Endodermal cell (in vitro differentiated cells): Measurements from ENCODE around the gene CERS3. TPM values are rescaled to one million over a fixed set of nuclear protein-coding genes. Genes with fewer than 3 reads are reported as not detected.

Source experiments
- DNase-seq: peaks from one replicate; pipeline ENCODE4 v3.0.0-alpha.2; 2017
- H3K27ac ChIP-seq: 2 replicates; pipeline ENCODE4 v1.5.1; 2013; ENCODE audit warnings: mild to moderate bottlenecking, low read depth, low read length, moderate library complexity
- H3K27me3 ChIP-seq: 2 replicates; pipeline ENCODE4 v1.6.1; 2013; ENCODE audit warnings: mild to moderate bottlenecking, low read length, moderate library complexity; ENCODE audit not compliant: insufficient read depth, control insufficient read depth, poor library complexity, severe bottlenecking
- H3K36me3 ChIP-seq: 2 replicates; pipeline ENCODE4 v1.7.0; 2013; ENCODE audit warnings: mild to moderate bottlenecking, low read length, moderate library complexity; ENCODE audit not compliant: control insufficient read depth, insufficient read depth
- H3K4me1 ChIP-seq: one replicate; pipeline ENCODE4 v1.7.0; 2013; ENCODE audit warnings: low read length; ENCODE audit not compliant: control insufficient read depth, insufficient read depth
- H3K4me3 ChIP-seq: 2 replicates; pipeline ENCODE4 v1.5.1; 2013; ENCODE audit warnings: mild to moderate bottlenecking, low read length, moderate library complexity
- H3K9ac ChIP-seq: 2 replicates; pipeline ENCODE4 v1.6.1; 2013; ENCODE audit warnings: mild to moderate bottlenecking, low read length, moderate library complexity; ENCODE audit not compliant: poor library complexity, severe bottlenecking; ENCODE audit errors: extremely low read depth
- H3K9me3 ChIP-seq: 2 replicates; pipeline ENCODE4 v1.6.1; 2013; ENCODE audit warnings: mild to moderate bottlenecking, low read length, moderate library complexity; ENCODE audit not compliant: control insufficient read depth
- H3K27ac Mint-ChIP-seq: 2 replicates; pipeline ENCODE4 v1.8.0; 2020; ENCODE audit warnings: mixed read lengths
- H3K27me3 Mint-ChIP-seq: 2 replicates; pipeline ENCODE4 v1.8.0; 2021; ENCODE audit warnings: mild to moderate bottlenecking, mixed read lengths; ENCODE audit not compliant: insufficient read depth
- H3K36me3 Mint-ChIP-seq: 2 replicates; pipeline ENCODE4 v1.8.0; 2020; ENCODE audit warnings: low read depth, mixed read lengths
- H3K4me1 Mint-ChIP-seq: 2 replicates; pipeline ENCODE4 v1.8.0; 2020; ENCODE audit warnings: mixed read lengths
- H3K4me3 Mint-ChIP-seq: 2 replicates; pipeline ENCODE4 v1.8.0; 2020; ENCODE audit warnings: mild to moderate bottlenecking, moderate library complexity, mixed read lengths
- H3K9me3 Mint-ChIP-seq: 2 replicates; pipeline ENCODE4 v1.8.0; 2020; ENCODE audit warnings: mild to moderate bottlenecking, mixed read lengths
- CTCF ChIP-seq: fragments of 200-600 bp; sonication (generic); conservative IDR thresholded peaks from 2 replicates; pipeline ENCODE4 v1.5.0; 2021; ENCODE audit warnings: antibody characterized with exemption, mild to moderate bottlenecking
- WGBS, 2 experiments: methylation state at CpG; one replicate each; pipeline versions ENCODE4 v1.1.5 to v1.1.7; 2013; ENCODE audit warnings: missing lambda C conversion rate in 2 of 2, mixed read lengths in 1 of 2; ENCODE audit not compliant: insufficient coverage in 1 of 2, insufficient read length in 1 of 2; 5-methylcytosine and 5-hydroxymethylcytosine counted together
- total RNA-seq, 2 donors: library from RNA; stranded (reverse); fragmentation: NEBNext Ultra II Directional in 1 of 2; extraction: Animal tissue kit (Norgen Biotek cat#: 25700) in 1 of 2; gene quantifications; 2 replicates in 1 of 2; 3 replicates in 1 of 2; pipeline ENCODE4 v1.2.1, GENCODE V29; 2021

CERS3 gene
- total RNA-seq, 2 donors from 2014 or later: 0.48 TPM; not detected in 1

GRCh38 chr15:100430411-100430810 lies 98.3 kb downstream of the CERS3 start:
- H3K27ac Mint-ChIP-seq: no peak overlapping the region

DNA sequence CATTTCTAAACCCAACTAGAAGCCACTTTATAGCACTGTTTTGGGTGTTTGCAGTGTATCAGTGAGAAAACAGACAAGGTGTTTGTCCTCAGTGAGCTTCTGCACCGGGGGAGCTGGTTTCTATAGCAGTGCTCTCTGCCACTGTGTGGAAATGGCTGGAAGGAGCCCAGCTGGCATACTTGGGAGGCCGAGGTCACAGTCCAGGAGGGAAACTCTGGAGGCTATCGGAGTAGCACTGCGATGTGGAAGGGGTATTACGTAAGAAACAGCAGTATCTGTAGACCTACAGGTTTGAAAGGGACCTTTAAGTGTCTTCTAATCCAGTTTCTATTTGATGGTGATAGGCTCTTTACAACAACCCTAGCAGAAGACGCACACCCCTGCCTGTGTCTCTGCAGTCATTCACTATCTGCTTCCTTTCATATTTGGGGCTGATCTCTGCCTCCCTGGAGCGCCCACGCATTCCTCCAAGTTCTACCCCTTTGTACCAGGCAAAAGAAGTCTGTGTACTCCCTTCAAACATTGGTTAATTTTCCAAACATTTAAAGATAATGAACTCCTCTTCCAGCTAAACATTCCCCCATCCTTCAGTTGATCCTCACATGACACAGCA lies 99.5 kb downstream of the CERS3 start:
- H3K27me3 ChIP-seq: no peaks in the 10 kb centered on the region
- no peak overlapping the region for H3K9ac ChIP-seq
- 95% methylated on average over 8 of the region's 8 CpGs for WGBS, 2 experiments
- peaks cover 8% of the 10 kb centered on the region for H3K9me3 ChIP-seq
- no peaks in the 10 kb centered on the region for H3K36me3 ChIP-seq
- no peaks in the 10 kb centered on the region for H3K4me1 ChIP-seq
- DNase-seq: no peak
- Mint-ChIP-seq H3K4me1 (no peaks in the 10 kb centered on the region), H3K36me3 (peaks cover 4% of the 10 kb centered on the region), H3K27ac (no peak overlapping the region), H3K9me3 (peaks cover 17% of the 10 kb centered on the region), H3K27me3 (no peaks in the 10 kb centered on the region), H3K4me3 (no peak overlapping the region)
- H3K4me3 ChIP-seq: no peak overlapping the region
- H3K27ac ChIP-seq: no peak overlapping the region
- TF ChIP-seq CTCF: no peak

More at GRCh38 chr15:100430411-100430810, 98.3 kb downstream of the CERS3 start:
- Histone ChIP-seq H3K36me3 (no peaks in the 10 kb centered on the region), H3K9me3 (no peaks in the 10 kb centered on the region), H3K27ac (no peak overlapping the region), H3K4me1 (no peaks in the 10 kb centered on the region), H3K27me3 (no peaks in the 10 kb centered on the region), H3K9ac (no peak overlapping the region), H3K4me3 (no peak overlapping the region)
- no peak for DNase-seq
- TF ChIP-seq CTCF: no peak
- no peaks in the 10 kb centered on the region for H3K27me3 Mint-ChIP-seq
- 80 to 92% methylated on average over 1 of the region's 1 CpG for WGBS, 2 experiments
- H3K36me3 Mint-ChIP-seq: peaks cover 3% of the 10 kb centered on the region
- H3K4me1 Mint-ChIP-seq: no peaks in the 10 kb centered on the region
- peaks cover 5% of the 10 kb centered on the region for H3K9me3 Mint-ChIP-seq
- no peak overlapping the region for H3K4me3 Mint-ChIP-seq

- Mint-ChIP-seq H3K9me3 (peaks cover 27% of the 10 kb centered on the region), H3K27me3 (no peaks in the 10 kb centered on the region), H3K4me1 (no peaks in the 10 kb centered on the region), H3K36me3 (peaks cover 4% of the 10 kb centered on the region), H3K4me3 (no peak overlapping the region), H3K27ac (no peak overlapping the region)
- TF ChIP-seq CTCF: no peak
- 94 to 96% methylated on average over 8 to 10 of the region's 10 CpGs for WGBS, 2 experiments
- Histone ChIP-seq H3K9ac (no peak overlapping the region), H3K36me3 (no peaks in the 10 kb centered on the region), H3K4me3 (no peak overlapping the region), H3K27ac (no peak overlapping the region), H3K9me3 (peaks cover 8% of the 10 kb centered on the region), H3K27me3 (no peaks in the 10 kb centered on the region), H3K4me1 (no peaks in the 10 kb centered on the region)
- no peak for DNase-seq
Observed at GRCh38 chr15:100426937-100427336, 101.8 kb downstream of the CERS3 start.
